Subcutaneous abdominal adipose tissue (tissue), 5 donors: ENCODE measurements around the gene OOSP3.
"Not testable (repeated sequence)": the region's sequence is repeated elsewhere in the genome, so short reads cannot be mapped to it uniquely, and the experiment has no call there.

Experiments used
- H3K27ac ChIP-seq: one replicate; pipeline ENCODE4 v1.7.0; 2013; ENCODE audit warnings: low read depth, mild to moderate bottlenecking, inconsistent platforms, low read length, moderate library complexity
- H3K27me3 ChIP-seq, 5 donors: one replicate each; pipeline ENCODE4 v1.7.0; 2013; ENCODE audit warnings: low read length in 5 of 5, inconsistent platforms in 1 of 5; ENCODE audit not compliant: control insufficient read depth in 5 of 5, insufficient read depth in 4 of 5
- H3K36me3 ChIP-seq, 5 donors: one replicate each; pipeline ENCODE4 v1.7.0; 2013; ENCODE audit warnings: low read length in 5 of 5; ENCODE audit not compliant: control insufficient read depth in 5 of 5, insufficient read depth in 5 of 5
- H3K4me1 ChIP-seq, 5 donors: one replicate each; pipeline ENCODE4 v1.7.0; 2013; ENCODE audit warnings: low read length in 5 of 5, mild to moderate bottlenecking in 3 of 5, moderate library complexity in 1 of 5; ENCODE audit not compliant: control insufficient read depth in 5 of 5, insufficient read depth in 5 of 5
- H3K4me3 ChIP-seq, 5 donors: one replicate each; pipeline ENCODE4 v1.7.0; 2013; ENCODE audit warnings: low read length in 5 of 5, low read depth in 1 of 5
- H3K9ac ChIP-seq, 5 donors: one replicate each; pipeline ENCODE4 v1.7.0; 2013; ENCODE audit warnings: low read length in 5 of 5, mild to moderate bottlenecking in 4 of 5, moderate library complexity in 3 of 5
- H3K9me3 ChIP-seq, 5 donors: one replicate each; pipeline ENCODE4 v1.7.0; 2013; ENCODE audit warnings: low read length in 5 of 5; ENCODE audit not compliant: control insufficient read depth in 5 of 5
- donor health status: healthy.
- donor health status: healthy.
- donor health status: healthy.
- donor health status: healthy.
- donor health status: healthy.

The OOSP3 gene

DNA sequence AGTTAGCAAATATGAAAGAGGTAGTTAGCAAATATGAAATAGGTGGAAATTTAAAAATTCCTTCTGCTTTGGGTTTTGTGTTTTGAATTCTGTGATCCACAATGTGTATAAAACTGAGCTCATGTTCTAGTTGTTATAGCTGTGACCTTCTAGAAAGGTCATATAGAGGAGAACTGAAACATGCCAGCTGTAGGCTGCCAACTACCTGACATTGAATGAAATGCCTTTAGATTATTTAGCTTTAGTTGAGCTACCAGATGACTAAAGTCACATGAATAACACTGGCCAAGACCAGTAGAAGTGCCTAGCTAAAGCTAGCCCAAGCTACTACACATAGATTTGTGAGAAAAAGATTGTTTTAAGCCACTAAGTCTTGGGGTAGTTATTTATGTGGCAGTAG, 6.5 kb upstream of the OOSP3 start:
- Histone ChIP-seq H3K4me1 (no peaks in the 10 kb centered on the region), H3K9me3 (peaks cover 0 to 3% (median 0%) of the 10 kb centered on the region in 5 donors), H3K36me3 (no peaks in the 10 kb centered on the region), H3K9ac (no peak overlapping the region), H3K4me3 (no peak overlapping the region), H3K27me3 (peaks cover 0 to 2% (median 0%) of the 10 kb centered on the region in 5 donors), H3K27ac (no peak overlapping the region)

GRCh38 chr11:59875856-59876519, 2.6 kb upstream of the OOSP3 start:
- Histone ChIP-seq H3K27ac (no peak overlapping the region), H3K9me3 (peaks cover 0 to 3% (median 0%) of the 10 kb centered on the region in 5 donors), H3K4me3 (no peak overlapping the region), H3K4me1 (no peaks in the 10 kb centered on the region), H3K36me3 (no peaks in the 10 kb centered on the region), H3K9ac (no peak overlapping the region), H3K27me3 (peaks cover 0 to 2% (median 0%) of the 10 kb centered on the region in 5 donors)

DNA sequence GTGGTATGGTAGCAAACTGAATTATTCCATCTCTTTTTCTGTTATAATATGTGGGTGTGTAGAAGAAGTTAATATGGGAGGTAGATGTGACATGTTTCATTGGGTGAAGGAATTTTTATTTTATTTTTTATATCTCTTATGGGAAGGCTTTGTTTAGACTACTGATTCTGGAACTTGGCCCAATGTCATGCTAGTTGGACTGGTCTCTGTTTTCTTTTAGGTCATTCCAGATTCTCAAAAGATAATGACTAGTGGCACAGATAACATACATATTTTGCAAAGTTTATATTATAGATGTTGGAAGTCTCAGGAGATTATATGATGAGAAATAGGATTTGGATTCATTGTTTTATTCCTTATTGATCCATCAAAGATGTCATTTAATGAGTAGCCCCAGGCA, 1.3 kb upstream of the OOSP3 start:
- Histone ChIP-seq H3K9ac (no peak overlapping the region), H3K27ac (no peak overlapping the region), H3K4me1 (no peaks in the 10 kb centered on the region), H3K36me3 (no peaks in the 10 kb centered on the region), H3K9me3 (no peaks in the 10 kb centered on the region), H3K4me3 (no peak overlapping the region), H3K27me3 (peaks cover 0 to 2% (median 0%) of the 10 kb centered on the region in 5 donors)

DNA sequence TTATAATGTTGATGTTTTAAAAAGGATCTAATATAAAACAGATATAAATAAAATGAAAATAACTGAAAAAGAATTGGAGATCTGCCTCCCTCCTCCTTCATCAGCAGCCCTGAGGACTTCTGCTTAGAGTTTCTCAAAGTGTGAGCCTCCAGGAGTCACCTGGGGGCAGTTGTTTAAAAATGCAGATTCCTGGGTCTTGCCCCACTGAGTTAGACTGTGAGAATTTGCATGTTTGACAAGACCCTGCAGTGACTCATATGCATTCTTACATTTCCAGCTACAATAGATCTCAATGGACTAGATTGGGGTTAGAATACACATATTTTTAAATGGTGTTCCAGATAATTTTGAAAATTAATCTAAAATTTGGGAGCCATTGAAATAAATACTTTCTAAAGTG, 798 bp upstream of the OOSP3 start:
- no peaks in the 10 kb centered on the region for H3K9me3 ChIP-seq
- H3K4me1 ChIP-seq = no peaks in the 10 kb centered on the region
- no peak overlapping the region for H3K4me3 ChIP-seq
- no peak overlapping the region for H3K9ac ChIP-seq
- H3K36me3 ChIP-seq = no peaks in the 10 kb centered on the region
- H3K27me3 ChIP-seq = peaks cover 0 to 2% (median 0%) of the 10 kb centered on the region in 5 donors
- H3K27ac ChIP-seq = no peak overlapping the region

GRCh38 chr11:59879567-59879966, 985 bp downstream of the OOSP3 start:
- Histone ChIP-seq H3K4me3 (no peak overlapping the region), H3K27ac (no peak overlapping the region), H3K4me1 (no peaks in the 10 kb centered on the region), H3K27me3 (peaks cover 0 to 2% (median 0%) of the 10 kb centered on the region in 5 donors), H3K9me3 (no peaks in the 10 kb centered on the region), H3K36me3 (no peaks in the 10 kb centered on the region), H3K9ac (no peak overlapping the region)

- no peak overlapping the region for H3K4me3 ChIP-seq
- H3K27ac ChIP-seq = no peak overlapping the region
- no peak overlapping the region for H3K9ac ChIP-seq
- H3K27me3 ChIP-seq = no peaks in the 10 kb centered on the region
- no peaks in the 10 kb centered on the region for H3K4me1 ChIP-seq
- H3K9me3 ChIP-seq = peaks cover 0 to 14% (median 0%) of the 10 kb centered on the region in 5 donors
- no peaks in the 10 kb centered on the region for H3K36me3 ChIP-seq
Observed at GRCh38 chr11:59883597-59883996, 5.0 kb downstream of the OOSP3 start.

DNA sequence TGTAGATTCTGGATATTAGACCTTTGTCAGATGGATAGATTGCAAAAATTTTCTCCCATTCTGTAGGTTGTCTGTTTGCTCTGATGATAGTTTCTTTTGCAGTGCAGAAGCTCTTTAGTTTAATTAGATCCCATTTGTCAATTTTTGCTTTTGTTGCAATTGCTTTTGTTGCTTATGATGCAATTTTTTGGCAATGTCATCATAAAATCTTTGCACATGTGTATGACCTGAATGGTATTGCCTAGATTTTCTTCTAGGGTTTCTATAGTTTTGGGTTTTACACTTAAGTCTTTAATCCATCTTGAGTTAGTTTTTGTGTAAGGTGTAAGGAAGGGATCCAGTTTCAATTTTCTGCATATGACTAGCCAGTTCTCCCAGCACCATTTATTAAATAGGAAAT, 8.6 kb downstream of the OOSP3 start:
- not testable (repeated sequence) for H3K4me3 ChIP-seq, H3K27ac ChIP-seq, H3K4me1 ChIP-seq, H3K27me3 ChIP-seq, H3K36me3 ChIP-seq, H3K9ac ChIP-seq
- peaks cover 2 to 32% (median 14%) of the 10 kb centered on the region in 5 donors for H3K9me3 ChIP-seq

GRCh38 chr11:59891781-59892181, 13.2 kb downstream of the OOSP3 start:
- Histone ChIP-seq H3K36me3 (no peaks in the 10 kb centered on the region), H3K27ac (no peak overlapping the region), H3K4me3 (peak overlapping the region in 1 of 5 donors; percentile 23), H3K9ac (no peak overlapping the region), H3K4me1 (no peaks in the 10 kb centered on the region), H3K9me3 (peaks cover 2 to 32% (median 14%) of the 10 kb centered on the region in 5 donors), H3K27me3 (no peaks in the 10 kb centered on the region)

DNA sequence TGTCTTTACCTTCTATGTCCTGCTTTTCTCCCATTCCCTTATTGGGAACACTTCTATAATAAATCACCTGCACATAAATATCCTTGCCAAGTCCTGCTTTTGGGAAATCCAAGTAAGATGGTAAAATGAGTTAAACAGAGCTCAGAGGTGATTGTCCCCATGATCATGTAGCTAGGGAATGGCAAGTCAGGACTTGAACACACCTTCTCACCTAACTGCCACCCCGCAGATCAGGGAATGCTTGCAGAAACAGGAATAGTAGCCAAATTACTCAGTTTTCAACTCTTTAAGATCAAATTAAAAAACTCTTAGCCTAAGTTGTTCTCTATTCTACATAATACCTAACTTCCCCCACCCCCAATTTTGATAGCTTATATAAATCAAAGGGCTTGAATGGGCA, 16.0 kb downstream of the OOSP3 start:
- H3K36me3 ChIP-seq = no peaks in the 10 kb centered on the region

GRCh38 chr11:59898046-59898445, 19.5 kb downstream of the OOSP3 start:
- H3K4me3 ChIP-seq = no peak overlapping the region
- no peak overlapping the region for H3K9ac ChIP-seq
- no peaks in the 10 kb centered on the region for H3K27me3 ChIP-seq
- peaks cover 0 to 7% (median 0%) of the 10 kb centered on the region in 5 donors for H3K4me1 ChIP-seq
- peaks cover 0 to 2% (median 0%) of the 10 kb centered on the region in 5 donors for H3K9me3 ChIP-seq
- H3K27ac ChIP-seq = no peak overlapping the region
- H3K36me3 ChIP-seq = no peaks in the 10 kb centered on the region

More for the DNA sequence above, 16.0 kb downstream of the OOSP3 start:
- no peaks in the 10 kb centered on the region for H3K4me1 ChIP-seq
- H3K9ac ChIP-seq = no peak overlapping the region
- no peak overlapping the region for H3K4me3 ChIP-seq
- peaks cover 2 to 19% (median 12%) of the 10 kb centered on the region in 5 donors for H3K9me3 ChIP-seq
- H3K27me3 ChIP-seq = no peaks in the 10 kb centered on the region
- H3K27ac ChIP-seq = no peak overlapping the region
